Endothelial cell of umbilical vein (primary cell): ENCODE data around the gene ZNF438. TPM values are rescaled to one million over a fixed set of nuclear protein-coding genes. Genes with fewer than 3 reads are reported as not detected.

ENCODE experiments used
- BruUV-seq: library from RNA; stranded (reverse); fragments of 400-500 nt; replicated peaks from 2 replicates; lab custom pipeline; 2021; lab: Mats Ljungman, UMichigan
- CTCF ChIA-PET: fragments of 300-600, 350-600 bp; sonication (Branson Sonifier 250); formaldehyde crosslinking; loops from one replicate; lab custom pipeline; 2021; ENCODE audit warnings: antibody characterized with exemption, inconsistent platforms; lab: Charles Lee
- POLR2A ChIA-PET: fragments of 300-600, 350-600 bp; sonication (Branson Sonifier 250); formaldehyde crosslinking; loops from one replicate; lab custom pipeline; 2021; ENCODE audit warnings: antibody characterized with exemption, inconsistent platforms; lab: Charles Lee
- DNase-seq: peaks from one replicate; pipeline ENCODE4 v3.0.0-alpha.2; 2011; ENCODE audit warnings: low read depth, low spot score
- FAIRE-seq: peaks from 2 replicates; lab custom pipeline; 2011; peaks lifted over from hg19 to GRCh38; lab: Jason Lieb, UNC
- H2AFZ ChIP-seq: 2 replicates; pipeline ENCODE4 v1.6.0; 2012; ENCODE audit warnings: low read depth, low read length, control low read depth, inconsistent platforms
- H3K27ac ChIP-seq: 2 replicates; pipeline ENCODE4 v1.5.1; 2011; ENCODE audit warnings: low read depth, mild to moderate bottlenecking, control low read depth, low read length, moderate library complexity; ENCODE audit not compliant: insufficient read depth
- H3K27me3 ChIP-seq, 2 experiments: 2 replicates each; pipeline versions ENCODE4 v1.6.0 to v1.6.1; 2011; ENCODE audit warnings: low read length in 2 of 2, mixed read lengths in 1 of 2; ENCODE audit not compliant: control insufficient read depth in 2 of 2, insufficient read depth in 2 of 2
- H3K36me3 ChIP-seq, 2 experiments: 2 replicates in 1 of 2; 3 replicates in 1 of 2; pipeline ENCODE4 v1.5.1; 2011; ENCODE audit warnings: low read length in 2 of 2, mild to moderate bottlenecking in 1 of 2, moderate library complexity in 1 of 2; ENCODE audit not compliant: control insufficient read depth in 2 of 2, insufficient read depth in 2 of 2; ENCODE audit errors: extremely low read depth in 1 of 2
- H3K4me1 ChIP-seq: 3 replicates; pipeline ENCODE4 v1.5.1; 2011; ENCODE audit warnings: mild to moderate bottlenecking, low read length; ENCODE audit not compliant: control insufficient read depth, insufficient read depth; ENCODE audit errors: extremely low read depth
- H3K4me2 ChIP-seq: 2 replicates; pipeline ENCODE4 v1.6.1; 2011; ENCODE audit warnings: low read length, control low read depth, mixed read lengths; ENCODE audit not compliant: insufficient read depth
- H3K4me3 ChIP-seq, 3 experiments: fragments of 200-600 bp in 1 of 3; sonication (generic), shearing (Covaris generic) in 1 of 3; replicated peaks in 1 of 3; 2 replicates each; pipeline ENCODE4 v1.5.1; 2011 to 2016; ENCODE audit warnings: control low read depth in 3 of 3, low read length in 3 of 3, mild to moderate bottlenecking in 2 of 3, inconsistent platforms in 1 of 3, low read depth in 1 of 3, moderate library complexity in 1 of 3; ENCODE audit not compliant: insufficient read depth in 1 of 3
- H3K79me2 ChIP-seq: 2 replicates; pipeline ENCODE4 v1.6.0; 2012; ENCODE audit warnings: low read length, inconsistent platforms; ENCODE audit not compliant: control insufficient read depth, insufficient read depth
- H3K9ac ChIP-seq: replicated peaks from 2 replicates; pipeline ENCODE3; 2011; ENCODE audit warnings: low read length, control low read depth; ENCODE audit not compliant: insufficient read depth; ENCODE audit errors: extremely low read depth
- H3K9me1 ChIP-seq: replicated peaks from 3 replicates; pipeline ENCODE4 v1.6.0; 2011; ENCODE audit warnings: mild to moderate bottlenecking, low read length; ENCODE audit not compliant: control insufficient read depth, insufficient read depth; ENCODE audit errors: extremely low read depth
- H3K9me3 ChIP-seq: replicated peaks from 2 replicates; pipeline ENCODE4 v1.5.1; 2012; ENCODE audit warnings: low read length, inconsistent platforms; ENCODE audit not compliant: control insufficient read depth, insufficient read depth
- H4K20me1 ChIP-seq: replicated peaks from 2 replicates; pipeline ENCODE3; 2011; ENCODE audit warnings: mild to moderate bottlenecking, low read length; ENCODE audit not compliant: control insufficient read depth, insufficient read depth; ENCODE audit errors: extremely low read depth
- EZH2 ChIP-seq: IDR thresholded peaks from 2 replicates; pipeline ENCODE4 v1.6.1; 2012; ENCODE audit warnings: borderline replicate concordance, low read depth, mild to moderate bottlenecking, moderate library complexity, low read length, inconsistent platforms; ENCODE audit not compliant: severe bottlenecking
- FOS ChIP-seq: IDR thresholded peaks from 2 replicates; pipeline ENCODE4 v1.6.1; 2011; ENCODE audit warnings: mild to moderate bottlenecking, low read length, moderate library complexity, borderline replicate concordance; ENCODE audit not compliant: insufficient read depth
- GATA2 ChIP-seq: IDR thresholded peaks from 2 replicates; pipeline ENCODE4 v1.7.0; 2011; ENCODE audit warnings: low read depth, mild to moderate bottlenecking, moderate library complexity, mixed read lengths, low read length; ENCODE audit not compliant: insufficient read length, insufficient read depth
- JUN ChIP-seq: IDR thresholded peaks from 2 replicates; pipeline ENCODE4 v1.6.1; 2011; ENCODE audit warnings: borderline replicate concordance, low read depth; ENCODE audit not compliant: insufficient read length, insufficient read depth
- MAX ChIP-seq: IDR thresholded peaks from 2 replicates; pipeline ENCODE4 v1.6.1; 2011; ENCODE audit not compliant: insufficient read depth, insufficient read length
- POLR2A ChIP-seq: IDR thresholded peaks from 2 replicates; pipeline ENCODE4 v1.6.1; 2012; ENCODE audit warnings: low read depth, mild to moderate bottlenecking, control low read depth, low read length
- POLR2AphosphoS5 ChIP-seq: IDR thresholded peaks from 2 replicates; pipeline ENCODE4 v1.6.1; 2012; ENCODE audit warnings: low read depth, mild to moderate bottlenecking, control low read depth, low read length, moderate library complexity; ENCODE audit not compliant: insufficient read depth
- dilution Hi-C: fragments of 300-500 bp; cut with MboI; formaldehyde crosslinking; loops from one replicate; pipeline ENCODE4 v1.15.0; 2019; ENCODE audit warnings: low sequenced_read_pairs; ENCODE audit not compliant: extremely low pct_ligation_motif_present
- intact Hi-C: fragments of 100-400 bp; cut with micrococcal nuclease; formaldehyde crosslinking; loops from one replicate; pipeline ENCODE4 v1.10.0; 2022
- polyA plus RNA-seq, 4 experiments: library from polyadenylated mRNA; depleted of rRNA in 3 of 4; stranded (reverse) in 3 of 4; unstranded in 1 of 4; fragments of >200 nt; gene quantifications; 2 replicates each; pipeline versions ENCODE4 v1.2.1 to v1.2.3, GENCODE V29; 2011 to 2012; ENCODE audit warnings: missing spikeins in 1 of 4
- total RNA-seq: library from RNA; stranded (reverse); gene quantifications from 2 replicates; pipeline ENCODE4 v1.2.3, GENCODE V29; 2021
- TF ChIP-seq, protein P1 (sequence below), 2 donors: IDR thresholded peaks; 1 replicate in 1 of 2; 2 replicates in 1 of 2; pipeline ENCODE4 v1.5.1; 2011; ENCODE audit warnings: low read length in 2 of 2, mild to moderate bottlenecking in 2 of 2, moderate library complexity in 2 of 2, control low read depth in 1 of 2, inconsistent platforms in 1 of 2, low read depth in 1 of 2; ENCODE audit not compliant: insufficient read depth in 1 of 2; ENCODE audit errors: extremely low read depth in 1 of 2

Gene ZNF438
- total and polyA plus RNA-seq, 2 donors (not counting 3 experiments of a cell fraction or from before 2014, with no cell fraction given), result 7.2 to 15.1 TPM

DNA sequence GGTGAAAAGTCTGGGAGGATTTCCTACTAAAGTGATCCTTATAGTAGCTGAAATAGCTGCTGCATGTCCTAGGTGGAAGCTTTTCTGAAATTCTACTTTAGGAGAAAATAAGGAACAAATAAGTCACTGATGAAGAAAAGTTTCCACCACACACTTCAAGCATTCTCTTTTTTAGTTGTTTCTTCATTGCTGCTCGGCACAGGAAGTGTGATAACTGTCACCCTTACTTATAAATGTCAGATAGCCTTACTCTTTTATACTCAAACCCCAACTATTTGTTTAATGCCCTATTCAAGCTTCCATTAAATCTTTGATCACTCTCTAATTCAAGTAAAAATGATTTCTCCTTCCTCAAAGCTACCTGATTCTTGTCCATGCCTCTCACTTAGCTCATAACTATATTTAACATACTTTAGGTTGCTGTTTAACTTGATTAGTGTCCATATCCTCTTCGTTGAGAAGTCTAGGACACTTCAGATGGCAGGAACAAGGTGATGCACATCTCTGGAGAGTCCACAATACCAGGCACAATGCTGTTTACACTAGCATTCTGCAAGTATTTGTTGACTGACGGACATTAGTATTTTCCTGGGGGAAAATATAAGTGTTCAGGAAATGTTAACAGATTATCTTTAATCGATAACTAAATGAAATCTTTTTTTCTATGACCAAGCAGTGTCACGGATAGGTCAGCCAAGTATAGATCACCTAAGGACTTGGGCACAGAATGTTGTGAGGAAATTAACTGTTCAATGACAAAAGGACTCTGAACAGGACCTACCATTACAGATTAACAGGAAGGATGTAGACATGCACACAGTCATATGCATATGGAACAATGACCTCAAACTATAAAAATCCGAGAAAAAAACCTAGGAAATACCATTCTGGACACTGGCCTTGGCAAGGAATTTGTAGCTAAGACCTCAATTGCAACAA lies 67.4 kb downstream of the ZNF438 start:
- no peaks in the 10 kb centered on the region for H3K36me3 ChIP-seq
- DNase-seq (peak; percentile 81), FAIRE-seq (peak; percentile 65)
- no peaks in the 10 kb centered on the region for H3K9me1 ChIP-seq
- peak; percentile 68 for TF ChIP-seq FOS
- TF ChIP-seq POLR2AphosphoS5, result peak; percentile 62
- no peak for TF ChIP-seq EZH2
- no peak for TF ChIP-seq MAX
- TF ChIP-seq GATA2, result peak; percentile 93
- TF ChIP-seq POLR2A, result peak; percentile 32
- TF ChIP-seq JUN, result peak; percentile 85
- TF ChIP-seq, protein P1, sequence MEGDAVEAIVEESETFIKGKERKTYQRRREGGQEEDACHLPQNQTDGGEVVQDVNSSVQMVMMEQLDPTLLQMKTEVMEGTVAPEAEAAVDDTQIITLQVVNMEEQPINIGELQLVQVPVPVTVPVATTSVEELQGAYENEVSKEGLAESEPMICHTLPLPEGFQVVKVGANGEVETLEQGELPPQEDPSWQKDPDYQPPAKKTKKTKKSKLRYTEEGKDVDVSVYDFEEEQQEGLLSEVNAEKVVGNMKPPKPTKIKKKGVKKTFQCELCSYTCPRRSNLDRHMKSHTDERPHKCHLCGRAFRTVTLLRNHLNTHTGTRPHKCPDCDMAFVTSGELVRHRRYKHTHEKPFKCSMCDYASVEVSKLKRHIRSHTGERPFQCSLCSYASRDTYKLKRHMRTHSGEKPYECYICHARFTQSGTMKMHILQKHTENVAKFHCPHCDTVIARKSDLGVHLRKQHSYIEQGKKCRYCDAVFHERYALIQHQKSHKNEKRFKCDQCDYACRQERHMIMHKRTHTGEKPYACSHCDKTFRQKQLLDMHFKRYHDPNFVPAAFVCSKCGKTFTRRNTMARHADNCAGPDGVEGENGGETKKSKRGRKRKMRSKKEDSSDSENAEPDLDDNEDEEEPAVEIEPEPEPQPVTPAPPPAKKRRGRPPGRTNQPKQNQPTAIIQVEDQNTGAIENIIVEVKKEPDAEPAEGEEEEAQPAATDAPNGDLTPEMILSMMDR (IDR thresholded peaks at IDR 0.05; ENCODE audit: extremely low read depth in 1 of 2, insufficient read depth in 1 of 2, low read depth in 1 of 2, low read length in 2 of 2), result no peak
- intact Hi-C loops, result loop anchor here (1.0 to 5.0 kb wide), 8 partner anchors 20 to 353 kb away; partner anchors contain the start of gene ZEB1
- TSS peak; percentile 89 for BruUV-seq
- no peaks in the 10 kb centered on the region for H4K20me1 ChIP-seq
- H3K4me1 ChIP-seq, result peaks cover 45% of the 10 kb centered on the region
- no peaks in the 10 kb centered on the region for H3K9me3 ChIP-seq
- dilution Hi-C loops, result no loop called here
- H3K27me3 ChIP-seq, result no peaks in the 10 kb centered on the region
- peak overlapping the region in 1 of 3 experiments; percentile 30 for H3K4me3 ChIP-seq
- ChIA-PET CTCF (interaction anchor here (0.6 to 1.9 kb wide), 9 partner anchors 13 to 180 kb away, joined by 3 to 15 read pairs (median 3); partner anchors contain the start of gene ZNF438), POLR2A (no interaction called here)
- peak overlapping the region; percentile 65 for H3K4me2 ChIP-seq
- H3K79me2 ChIP-seq, result peaks cover 8% of the 10 kb centered on the region
- H3K9ac ChIP-seq, result peak overlapping the region; percentile 75
- H2AFZ ChIP-seq, result peak overlapping the region; percentile 38
- H3K27ac ChIP-seq, result peak overlapping the region; percentile 99
